ENCODE measurements around the gene SMIM35.
A peak's percentile ranks its signal among the peaks of the same experiment; 100 is the strongest.

SMIM35 gene

GRCh38 chr11:118001494-118001971 lies 85.2 kb downstream of the SMIM35 start:
- DNase-seq: no peak

- no peak for DNase-seq
These were observed 85.9 kb downstream of the SMIM35 start for GRCh38 chr11:118000850-118001228.

GRCh38 chr11:118000067-118000849 lies 86.5 kb downstream of the SMIM35 start:
- no peak for DNase-seq

DNA sequence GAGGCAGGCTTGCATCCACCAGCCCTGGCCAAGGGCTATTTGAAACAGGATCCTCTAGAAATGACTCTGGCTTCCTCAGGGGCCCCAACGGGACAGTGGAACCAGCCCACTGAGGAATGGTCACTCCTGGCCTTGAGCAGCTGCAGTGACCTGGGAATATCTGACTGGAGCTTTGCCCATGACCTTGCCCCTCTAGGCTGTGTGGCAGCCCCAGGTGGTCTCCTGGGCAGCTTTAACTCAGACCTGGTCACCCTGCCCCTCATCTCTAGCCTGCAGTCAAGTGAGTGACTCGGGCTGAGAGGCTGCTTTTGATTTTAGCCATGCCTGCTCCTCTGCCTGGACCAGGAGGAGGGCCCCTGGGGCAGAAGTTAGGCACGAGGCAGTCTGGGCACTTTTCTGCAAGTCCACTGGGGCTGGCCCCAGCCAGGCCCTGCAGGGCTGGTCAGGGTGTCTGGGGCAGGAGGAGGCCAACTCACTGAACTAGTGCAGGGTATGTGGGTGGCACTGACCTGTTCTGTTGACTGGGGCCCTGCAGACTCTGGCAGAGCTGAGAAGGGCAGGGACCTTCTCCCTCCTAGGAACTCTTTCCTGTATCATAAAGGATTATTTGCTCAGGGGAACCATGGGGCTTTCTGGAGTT lies 87.3 kb downstream of the SMIM35 start:
- no peak for DNase-seq

DNA sequence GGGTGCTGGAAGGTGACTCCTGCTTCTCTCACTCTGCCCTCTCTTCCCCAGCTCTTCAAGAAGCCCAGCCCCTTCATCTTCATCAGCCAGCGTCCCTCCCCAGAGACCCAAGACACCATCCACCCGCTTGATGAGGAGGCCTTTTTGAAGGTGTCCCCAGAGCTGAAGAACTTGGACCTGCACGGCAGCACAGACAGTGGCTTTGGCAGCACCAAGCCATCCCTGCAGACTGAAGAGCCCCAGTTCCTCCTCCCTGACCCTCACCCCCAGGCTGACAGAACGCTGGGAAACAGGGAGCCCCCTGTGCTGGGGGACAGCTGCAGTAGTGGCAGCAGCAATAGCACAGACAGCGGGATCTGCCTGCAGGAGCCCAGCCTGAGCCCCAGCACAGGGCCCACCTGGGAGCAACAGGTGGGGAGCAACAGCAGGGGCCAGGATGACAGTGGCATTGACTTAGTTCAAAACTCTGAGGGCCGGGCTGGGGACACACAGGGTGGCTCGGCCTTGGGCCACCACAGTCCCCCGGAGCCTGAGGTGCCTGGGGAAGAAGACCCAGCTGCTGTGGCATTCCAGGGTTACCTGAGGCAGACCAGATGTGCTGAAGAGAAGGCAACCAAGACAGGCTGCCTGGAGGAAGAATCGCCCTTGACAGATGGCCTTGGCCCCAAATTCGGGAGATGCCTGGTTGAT lies 88.0 kb downstream of the SMIM35 start:
- no peak for DNase-seq

- no peak for DNase-seq
These were observed 88.8 kb downstream of the SMIM35 start for GRCh38 chr11:117997823-117998579.

- DNase-seq: no peak
These were observed 89.4 kb downstream of the SMIM35 start for GRCh38 chr11:117997406-117997805.

DNA sequence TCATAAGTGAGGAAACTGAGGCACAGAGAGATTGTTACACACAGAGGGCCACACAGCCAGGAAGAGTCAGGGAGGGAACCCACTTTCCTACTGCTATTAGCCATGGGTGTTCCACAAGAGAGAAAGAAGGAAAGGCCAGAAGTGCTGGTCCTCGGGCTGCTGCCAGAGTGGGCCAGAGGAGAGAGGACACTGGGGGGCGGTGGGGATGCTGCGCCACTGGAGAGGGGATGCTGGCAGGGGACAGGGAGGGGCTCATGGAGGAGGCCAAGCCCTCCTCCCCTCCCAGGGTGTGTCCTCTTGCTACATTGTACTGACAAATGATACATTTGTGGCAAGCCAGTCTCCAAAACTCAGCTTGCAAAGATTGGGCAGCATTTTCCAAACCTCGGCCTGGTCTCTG lies 90.7 kb downstream of the SMIM35 start:
- DNase-seq: no peak

DNA sequence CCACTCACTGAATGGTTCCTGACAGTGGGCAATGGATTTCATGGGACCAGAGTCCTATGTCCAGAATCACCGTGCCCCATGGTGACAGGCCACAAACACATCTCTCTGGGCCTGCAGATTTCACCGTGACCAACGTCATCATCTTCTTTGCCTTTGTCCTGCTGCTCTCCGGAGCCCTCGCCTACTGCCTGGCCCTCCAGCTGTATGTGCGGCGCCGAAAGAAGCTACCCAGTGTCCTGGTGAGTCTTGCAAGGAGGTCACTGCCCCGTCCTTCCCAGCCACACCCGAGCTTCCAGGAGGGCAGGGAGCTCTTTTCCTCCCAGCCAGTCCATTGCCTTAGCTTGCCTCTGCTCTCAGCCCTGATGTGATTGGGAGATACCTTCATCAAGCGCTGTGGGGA lies 91.3 kb downstream of the SMIM35 start:
- no peak for DNase-seq

DNA sequence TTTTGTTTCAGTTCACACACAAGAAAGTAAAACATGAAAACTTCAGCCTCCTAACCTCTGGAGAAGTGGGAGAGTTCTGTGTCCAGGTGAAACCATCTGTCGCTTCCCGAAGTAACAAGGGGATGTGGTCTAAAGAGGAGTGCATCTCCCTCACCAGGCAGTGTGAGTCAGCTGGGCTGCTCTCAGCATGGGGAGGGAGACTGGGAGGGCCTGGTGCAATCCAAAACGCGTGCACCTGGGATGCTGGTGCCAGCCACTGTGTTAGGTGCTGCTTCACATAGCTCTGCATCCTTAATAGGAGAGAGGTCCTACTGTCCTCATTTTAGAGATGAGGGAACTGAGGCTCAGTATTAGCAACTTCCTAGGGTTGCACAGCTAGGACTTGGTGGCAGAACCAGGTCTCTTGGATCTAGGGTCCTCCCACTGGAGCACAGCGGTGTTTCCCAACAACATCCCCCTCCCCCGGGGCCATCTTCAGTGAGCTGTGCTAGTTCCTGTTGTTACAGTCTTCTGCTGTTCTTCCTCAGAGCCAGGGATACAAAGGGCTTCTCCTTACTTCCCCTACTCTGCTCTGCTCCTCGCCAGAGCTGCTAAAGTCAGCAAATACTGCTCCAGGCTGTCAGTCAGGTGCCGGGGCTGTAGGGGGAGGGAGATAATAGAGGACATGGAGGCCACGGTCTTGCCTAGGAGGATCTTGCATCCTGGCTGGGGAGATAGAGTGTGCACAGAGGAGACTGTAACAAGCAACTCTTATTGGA lies 92.6 kb downstream of the SMIM35 start:
- DNase-seq: no peak

- no peak for DNase-seq
These were observed 94.1 kb downstream of the SMIM35 start for GRCh38 chr11:117992620-117993019.

DNA sequence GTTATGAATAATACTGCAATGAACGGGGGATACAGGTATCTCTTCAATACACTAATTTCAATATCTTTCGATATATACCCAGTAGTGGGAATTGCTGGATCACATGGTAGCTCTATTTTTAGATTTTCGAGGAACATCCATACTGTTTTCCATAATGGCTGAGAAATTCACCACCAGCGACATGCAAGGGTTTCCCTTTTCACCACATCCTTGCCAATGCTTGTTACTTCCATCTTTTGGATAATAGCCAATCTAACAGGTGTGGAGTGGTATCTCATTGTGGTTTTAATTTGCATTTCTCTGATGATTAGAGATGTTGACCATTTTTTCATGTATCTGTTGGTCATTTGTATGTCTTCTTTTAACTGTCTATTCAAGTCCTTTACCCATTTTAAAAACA lies 94.6 kb downstream of the SMIM35 start:
- no peak for DNase-seq

- DNase-seq: no peak
These were observed 97.2 kb downstream of the SMIM35 start for GRCh38 chr11:117989351-117990102.

- no peak for DNase-seq
These were observed 99.7 kb downstream of the SMIM35 start for GRCh38 chr11:117986981-117987574.

DNA sequence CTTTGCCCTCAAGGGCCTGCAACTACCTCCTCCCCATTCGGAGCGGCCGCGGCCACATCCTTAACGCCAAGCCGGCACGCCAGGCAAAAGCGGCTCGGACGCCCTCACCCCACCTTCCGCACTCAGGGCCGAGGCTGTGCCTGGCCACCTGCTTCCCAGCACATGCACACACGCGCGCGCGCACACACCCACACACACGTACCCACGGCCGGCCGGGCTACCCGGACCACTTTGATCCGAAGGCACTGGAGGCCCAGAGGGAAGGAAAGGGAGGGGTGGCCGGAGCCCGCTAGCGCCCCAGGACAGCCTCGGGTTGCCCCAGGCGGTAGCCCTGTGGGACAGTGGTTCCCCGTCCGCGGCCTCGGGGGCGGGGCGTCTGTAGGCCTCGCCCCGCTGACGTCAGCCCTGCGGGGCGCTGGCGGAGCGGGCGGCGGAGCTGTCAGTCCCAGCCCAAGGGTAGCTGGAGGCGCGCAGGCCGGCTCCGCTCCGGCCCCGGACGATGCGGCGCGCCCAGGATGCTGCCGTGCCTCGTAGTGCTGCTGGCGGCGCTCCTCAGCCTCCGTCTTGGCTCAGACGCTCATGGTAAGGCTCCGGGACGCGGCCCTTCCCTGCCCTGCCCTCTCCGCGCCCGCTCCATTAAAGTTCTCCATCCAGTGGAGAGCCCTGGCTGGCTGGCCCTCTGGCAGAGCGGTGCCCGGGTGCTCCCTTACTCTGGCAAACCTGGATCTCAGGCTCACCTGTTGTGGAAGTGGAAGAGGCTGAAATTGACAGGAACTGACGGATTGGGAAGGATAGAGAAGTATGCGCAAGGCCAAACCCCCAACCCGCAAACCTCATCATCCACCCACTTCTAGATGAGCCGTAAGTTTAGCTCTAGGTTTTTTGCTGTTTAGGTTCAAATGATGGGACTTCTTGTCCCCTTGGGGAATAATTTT lies 100.5 kb downstream of the SMIM35 start, which contains the start of gene IL10RA:
IL10RA (plus strand) TSS at position 442 of the 935 bp plus-strand sequence; CDS start at position 516, 74 bp downstream.
- peak; percentile 77 for DNase-seq

DNA sequence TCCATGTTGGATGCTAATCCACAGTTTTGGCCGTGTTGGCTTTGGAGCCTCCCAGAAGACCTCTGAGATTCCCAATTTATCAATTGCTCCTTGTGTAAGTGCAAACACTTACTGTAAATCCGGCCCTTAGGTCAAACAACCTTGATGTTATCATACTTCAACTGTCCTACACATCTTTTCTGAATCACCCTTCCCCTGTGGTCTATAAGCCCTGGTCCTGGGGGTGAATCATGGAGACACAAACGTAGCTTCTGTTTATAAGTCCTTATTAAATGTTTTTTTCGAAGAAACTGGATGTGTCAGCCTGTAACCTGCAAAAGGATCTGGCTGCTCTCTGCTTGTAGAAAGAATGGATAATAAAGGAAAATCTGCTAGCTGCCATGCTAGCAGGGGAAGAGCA lies 102.3 kb downstream of the SMIM35 start:
- no peak for DNase-seq

GRCh38 chr11:117983163-117983475 lies 103.6 kb downstream of the SMIM35 start:
- no peak for DNase-seq

DNA sequence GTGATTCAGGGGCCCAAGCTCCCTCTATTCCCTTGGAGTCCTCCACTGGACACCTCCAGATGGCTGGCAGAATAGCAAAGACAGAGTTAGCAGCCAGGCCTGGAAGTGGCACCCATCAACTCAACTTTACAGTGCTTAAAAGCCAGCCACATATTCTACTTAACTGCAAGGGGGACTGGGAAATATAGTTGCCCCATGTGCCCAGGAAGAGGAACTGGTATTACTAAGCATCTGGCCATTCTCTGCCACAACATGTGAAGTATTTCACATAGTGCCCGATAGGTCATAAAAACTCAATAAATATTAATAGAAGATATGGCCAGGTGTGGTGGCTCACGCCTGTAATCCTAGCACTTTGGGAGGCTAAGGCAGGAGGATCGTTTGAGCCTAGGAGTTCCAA lies 106.0 kb downstream of the SMIM35 start:
- DNase-seq: no peak

DNA sequence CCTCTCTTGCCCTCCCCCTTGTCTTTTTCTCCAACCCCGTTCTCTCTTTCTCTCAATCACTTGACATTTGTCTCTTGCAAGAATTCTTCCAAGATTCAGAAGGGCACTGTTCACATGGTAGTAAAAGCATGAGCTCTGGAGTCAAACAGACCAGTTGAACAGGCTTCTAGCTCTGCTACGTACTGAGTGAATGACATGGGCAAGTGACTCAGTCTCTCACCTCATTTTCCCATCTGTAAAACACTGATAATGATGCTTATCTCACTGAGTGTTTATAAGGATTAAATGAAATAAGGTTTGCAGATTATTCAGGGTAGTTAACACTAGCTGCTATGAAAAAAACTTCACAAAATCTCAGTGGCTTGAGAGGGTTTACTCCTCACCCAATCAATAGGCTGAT lies 106.5 kb downstream of the SMIM35 start:
- DNase-seq: no peak
